Common myeloid progenitor, CD34-positive (primary cell): ENCODE measurements around the gene ANKRD24.

Experiments
- CTCF ChIA-PET: fragments of 350-600 bp; sonication (Branson Sonifier 250); formaldehyde crosslinking; loops from one replicate; lab custom pipeline; 2021; ENCODE audit warnings: antibody characterized with exemption; lab: Charles Lee
- POLR2A ChIA-PET: fragments of 350-600 bp; sonication (Branson Sonifier 250); formaldehyde crosslinking; loops from one replicate; lab custom pipeline; 2021; ENCODE audit warnings: antibody characterized with exemption; lab: Charles Lee
- DNase-seq, 3 donors: peaks; one replicate each; pipeline versions ENCODE4 v3.0.0 to v3.0.0-alpha.2; 2013
- H3K27ac ChIP-seq, 2 experiments: 1 replicate in 1 of 2; 2 replicates in 1 of 2; pipeline ENCODE4 v1.7.0; 2013; ENCODE audit warnings: inconsistent platforms in 2 of 2, low read length in 2 of 2, mild to moderate bottlenecking in 2 of 2, low read depth in 1 of 2, moderate library complexity in 1 of 2; ENCODE audit not compliant: severe bottlenecking in 2 of 2, insufficient read depth in 1 of 2, poor library complexity in 1 of 2
- H3K27me3 ChIP-seq, 5 experiments: replicated peaks in 2 of 5; 1 replicate in 3 of 5; 2 replicates in 2 of 5; pipeline versions ENCODE4 v1.6.1 to v1.7.0; 2013; ENCODE audit warnings: low read length in 4 of 5, mild to moderate bottlenecking in 2 of 5, moderate library complexity in 2 of 5, inconsistent platforms in 1 of 5; ENCODE audit not compliant: insufficient read depth in 5 of 5, control insufficient read depth in 4 of 5
- H3K36me3 ChIP-seq, 4 experiments: 1 replicate in 2 of 4; 2 replicates in 2 of 4; pipeline versions ENCODE4 v1.6.1 to v1.7.0; 2013; ENCODE audit warnings: low read length in 3 of 4, control low read depth in 1 of 4, mild to moderate bottlenecking in 1 of 4; ENCODE audit not compliant: control insufficient read depth in 4 of 4, insufficient read depth in 4 of 4
- H3K4me1 ChIP-seq, 4 experiments: 1 replicate in 3 of 4; 2 replicates in 1 of 4; pipeline versions ENCODE4 v1.6.1 to v1.7.1; 2013; ENCODE audit warnings: low read length in 3 of 4, mild to moderate bottlenecking in 3 of 4, control low read depth in 1 of 4, inconsistent platforms in 1 of 4, moderate library complexity in 1 of 4; ENCODE audit not compliant: control insufficient read depth in 4 of 4, insufficient read depth in 4 of 4; ENCODE audit errors: control extremely low read depth in 1 of 4
- H3K4me3 ChIP-seq, 7 experiments: 1 replicate in 4 of 7; 2 replicates in 3 of 7; pipeline versions ENCODE4 v1.5.1 to v1.7.0; 2013; ENCODE audit warnings: mild to moderate bottlenecking in 7 of 7, low read length in 6 of 7, moderate library complexity in 6 of 7, inconsistent platforms in 2 of 7, low read depth in 2 of 7, control low read depth in 1 of 7; ENCODE audit not compliant: insufficient read depth in 4 of 7, control insufficient read depth in 1 of 7; ENCODE audit errors: extremely low read depth in 1 of 7
- H3K9me3 ChIP-seq, 5 experiments: 1 replicate in 4 of 5; 2 replicates in 1 of 5; pipeline versions ENCODE4 v1.6.1 to v1.7.1; 2013; ENCODE audit warnings: low read length in 4 of 5, mild to moderate bottlenecking in 2 of 5, inconsistent platforms in 1 of 5, low read depth in 1 of 5, moderate library complexity in 1 of 5; ENCODE audit not compliant: control insufficient read depth in 4 of 5, insufficient read depth in 2 of 5; ENCODE audit errors: control extremely low read depth in 1 of 5
- WGBS: methylation state at CpG from one replicate; pipeline ENCODE4 v1.1.5; 2013; ENCODE audit not compliant: insufficient coverage; 5-methylcytosine and 5-hydroxymethylcytosine counted together

ANKRD24 gene

GRCh38 chr19:4178990-4179389 lies 3.5 kb upstream of the ANKRD24 start:
- Histone ChIP-seq H3K4me3 (no peak overlapping the region), H3K9me3 (no peaks in the 10 kb centered on the region), H3K4me1 (peaks cover 0 to 27% (median 16%) of the 10 kb centered on the region in 4 experiments), H3K36me3 (peaks cover 2 to 26% (median 16%) of the 10 kb centered on the region in 4 experiments), H3K27ac (no peak overlapping the region), H3K27me3 (no peaks in the 10 kb centered on the region)
- POLR2A ChIA-PET = no interaction called here
- CTCF ChIA-PET = no interaction called here
- WGBS = 98% methylated on average over 10 of the region's 18 CpGs
- DNase-seq = no peak

- Histone ChIP-seq H3K36me3 (peaks cover 2 to 16% (median 8%) of the 10 kb centered on the region in 4 experiments), H3K4me1 (peaks cover 0 to 27% (median 16%) of the 10 kb centered on the region in 4 experiments), H3K9me3 (no peaks in the 10 kb centered on the region), H3K27ac (no peak overlapping the region), H3K27me3 (peaks cover 0 to 3% (median 0%) of the 10 kb centered on the region in 5 experiments), H3K4me3 (peak overlapping the region in 1 of 7 experiments; percentile 96)
- ChIA-PET POLR2A (no interaction called here), CTCF (no interaction called here)
- peak in 1 of 3 donors; percentile 41 for DNase-seq
- WGBS = 79% methylated on average over 2 of the region's 2 CpGs
Observed at GRCh38 chr19:4181053-4181508, 1.4 kb upstream of the ANKRD24 start.

- POLR2A ChIA-PET = no interaction called here
- Histone ChIP-seq H3K4me3 (no peak overlapping the region), H3K36me3 (peaks cover 0 to 6% (median 3%) of the 10 kb centered on the region in 4 experiments), H3K4me1 (peaks cover 0 to 27% (median 16%) of the 10 kb centered on the region in 4 experiments), H3K27me3 (peaks cover 0 to 3% (median 0%) of the 10 kb centered on the region in 5 experiments), H3K27ac (no peak overlapping the region), H3K9me3 (no peaks in the 10 kb centered on the region)
- WGBS = 64% methylated on average over 19 of the region's 23 CpGs
- CTCF ChIA-PET = interaction anchor here (0.9 to 1.0 kb wide), 2 partner anchors 19 to 43 kb away, joined by 3 to 4 read pairs; no protein-coding TSS in a partner anchor
- DNase-seq = no peak
Observed at GRCh38 chr19:4183967-4184717, 1.7 kb downstream of the ANKRD24 start.

- no peaks in the 10 kb centered on the region for H3K9me3 ChIP-seq
- DNase-seq = no peak
- POLR2A ChIA-PET = no interaction called here
- H3K27ac ChIP-seq = no peak overlapping the region
- H3K27me3 ChIP-seq = peaks cover 0 to 3% (median 0%) of the 10 kb centered on the region in 5 experiments
- no peak overlapping the region for H3K4me3 ChIP-seq
- peaks cover 0 to 2% (median under 1%) of the 10 kb centered on the region in 4 experiments for H3K36me3 ChIP-seq
- CTCF ChIA-PET = interaction anchor here (0.9 to 1.0 kb wide), 2 partner anchors 19 to 44 kb away, joined by 3 to 4 read pairs; no protein-coding TSS in a partner anchor
- peaks cover 0 to 27% (median 16%) of the 10 kb centered on the region in 4 experiments for H3K4me1 ChIP-seq
- 100% methylated on average over 2 of the region's 2 CpGs for WGBS
Observed at GRCh38 chr19:4184718-4185352, 2.3 kb downstream of the ANKRD24 start.

GRCh38 chr19:4185413-4186086 lies 3.1 kb downstream of the ANKRD24 start:
- no peak for DNase-seq
- H3K4me3 ChIP-seq = no peak overlapping the region
- H3K27ac ChIP-seq = no peak overlapping the region
- peaks cover 0 to 23% (median 16%) of the 10 kb centered on the region in 4 experiments for H3K4me1 ChIP-seq
- ChIA-PET CTCF (no interaction called here), POLR2A (no interaction called here)
- no peaks in the 10 kb centered on the region for H3K9me3 ChIP-seq
- 78% methylated on average over 9 of the region's 9 CpGs for whole genome bisulfite sequencing
- peaks cover 0 to 3% (median 0%) of the 10 kb centered on the region in 5 experiments for H3K27me3 ChIP-seq
- H3K36me3 ChIP-seq = peaks cover 0 to 2% (median 0%) of the 10 kb centered on the region in 4 experiments

- Histone ChIP-seq H3K36me3 (no peaks in the 10 kb centered on the region), H3K4me1 (peaks cover 0 to 15% (median 12%) of the 10 kb centered on the region in 4 experiments), H3K9me3 (no peaks in the 10 kb centered on the region), H3K4me3 (no peak overlapping the region), H3K27me3 (peaks cover 0 to 3% (median 0%) of the 10 kb centered on the region in 5 experiments), H3K27ac (no peak overlapping the region)
- 58% methylated on average over 5 of the region's 22 CpGs for WGBS
- ChIA-PET CTCF (interaction anchor here (0.8 to 1.8 kb wide), 3 partner anchors 10 to 198 kb away, joined by 3 to 9 read pairs (median 6); no protein-coding TSS in a partner anchor), POLR2A (interaction anchor here (0.6 kb wide), 1 partner anchor 18 kb away, joined by 4 read pairs; no protein-coding TSS in a partner anchor)
- DNase-seq = peak; percentile 65 to 80 (median 77)
Observed at GRCh38 chr19:4186087-4186993, 3.9 kb downstream of the ANKRD24 start.
